AG04450 (cell line): ENCODE measurements around the gene ITGB7. TPM values are rescaled to one million over a fixed set of nuclear protein-coding genes. Genes with fewer than 3 reads are reported as not detected.
"Not testable (repeated sequence)": the region's sequence is repeated elsewhere in the genome, so short reads cannot be mapped to it uniquely, and the experiment has no call there.

Experiments
- CTCF ChIA-PET: fragments of 300-600, 350-600 bp; formaldehyde crosslinking; extraction: SDS; loops from one replicate; lab custom pipeline; 2022; ENCODE audit warnings: antibody characterized with exemption, inconsistent platforms; lab: Charles Lee
- POLR2A ChIA-PET: fragments of 350-600 bp; formaldehyde crosslinking; extraction: SDS; loops from one replicate; lab custom pipeline; 2021; ENCODE audit warnings: antibody characterized with exemption, inconsistent platforms; lab: Yijun Ruan, JAX
- DNase-seq: peaks from one replicate; pipeline ENCODE4 v3.0.0-alpha.2; 2011; ENCODE audit warnings: low read depth, low spot score
- H3K27ac ChIP-seq: one replicate; pipeline ENCODE4 v1.5.1; 2012; ENCODE audit warnings: low read depth, low read length, control low read depth
- H3K27me3 ChIP-seq: one replicate; pipeline ENCODE4 v1.6.0; 2012; ENCODE audit warnings: low read length; ENCODE audit not compliant: control insufficient read depth, insufficient read depth
- H3K4me3 ChIP-seq: 2 replicates; pipeline ENCODE4 v1.5.1; 2011; ENCODE audit warnings: mild to moderate bottlenecking, low read depth, low read length, control low read depth
- H3K9me3 ChIP-seq: 2 replicates; pipeline ENCODE4 v1.5.1; 2012; ENCODE audit warnings: low read length; ENCODE audit not compliant: control insufficient read depth, insufficient read depth
- polyA plus RNA-seq: library from polyadenylated mRNA; depleted of rRNA; stranded (reverse); fragments of >200 nt; gene quantifications from 2 replicates; pipeline ENCODE4 v1.2.3, GENCODE V29; 2011
- TF ChIP-seq, protein P1 (sequence below): IDR thresholded peaks from 2 replicates; pipeline ENCODE4 v1.5.1; 2011; ENCODE audit warnings: low read depth, low read length, control low read depth, inconsistent platforms

ITGB7 gene
- polyA plus RNA-seq, 1 experiment = 0.15 TPM

DNA sequence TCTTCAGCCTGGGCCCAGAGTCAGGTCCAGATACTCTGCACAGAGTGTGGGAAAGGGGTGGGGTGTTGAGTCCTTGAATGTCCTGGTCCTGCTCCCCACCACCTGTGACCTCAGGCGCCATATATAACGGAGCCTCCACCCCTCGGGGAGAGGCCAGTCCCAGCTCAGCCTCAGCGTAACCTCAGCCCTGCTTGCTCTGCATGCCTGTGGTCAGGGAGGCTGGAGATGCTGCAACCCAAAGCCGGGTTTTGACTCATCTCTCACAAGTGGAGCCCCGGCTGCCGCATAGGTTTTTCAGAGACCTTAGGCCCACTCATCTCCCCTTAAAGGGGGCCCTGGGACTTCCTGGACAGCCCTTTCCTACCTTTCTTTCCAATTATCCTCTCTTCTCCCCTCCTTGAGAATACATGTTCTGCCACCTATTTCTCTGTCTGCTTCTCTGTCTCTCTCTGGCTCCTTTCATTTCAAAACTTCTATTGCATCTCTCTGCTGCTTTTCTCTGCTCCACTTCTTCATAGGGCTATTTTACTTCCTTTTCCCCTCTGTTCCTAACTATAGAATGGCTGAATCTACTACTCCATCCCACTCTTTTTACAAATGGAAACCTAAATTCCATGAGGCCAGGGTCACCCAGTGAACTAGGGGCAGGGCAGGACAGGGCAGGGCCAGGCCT lies 1.2 kb downstream of the ITGB7 start:
- Histone ChIP-seq H3K4me3 (no peak overlapping the region), H3K27ac (peak overlapping the region; percentile 81), H3K27me3 (no peaks in the 10 kb centered on the region), H3K9me3 (no peaks in the 10 kb centered on the region)
- peak; percentile 61 for DNase-seq
- TF ChIP-seq, protein P1, sequence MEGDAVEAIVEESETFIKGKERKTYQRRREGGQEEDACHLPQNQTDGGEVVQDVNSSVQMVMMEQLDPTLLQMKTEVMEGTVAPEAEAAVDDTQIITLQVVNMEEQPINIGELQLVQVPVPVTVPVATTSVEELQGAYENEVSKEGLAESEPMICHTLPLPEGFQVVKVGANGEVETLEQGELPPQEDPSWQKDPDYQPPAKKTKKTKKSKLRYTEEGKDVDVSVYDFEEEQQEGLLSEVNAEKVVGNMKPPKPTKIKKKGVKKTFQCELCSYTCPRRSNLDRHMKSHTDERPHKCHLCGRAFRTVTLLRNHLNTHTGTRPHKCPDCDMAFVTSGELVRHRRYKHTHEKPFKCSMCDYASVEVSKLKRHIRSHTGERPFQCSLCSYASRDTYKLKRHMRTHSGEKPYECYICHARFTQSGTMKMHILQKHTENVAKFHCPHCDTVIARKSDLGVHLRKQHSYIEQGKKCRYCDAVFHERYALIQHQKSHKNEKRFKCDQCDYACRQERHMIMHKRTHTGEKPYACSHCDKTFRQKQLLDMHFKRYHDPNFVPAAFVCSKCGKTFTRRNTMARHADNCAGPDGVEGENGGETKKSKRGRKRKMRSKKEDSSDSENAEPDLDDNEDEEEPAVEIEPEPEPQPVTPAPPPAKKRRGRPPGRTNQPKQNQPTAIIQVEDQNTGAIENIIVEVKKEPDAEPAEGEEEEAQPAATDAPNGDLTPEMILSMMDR = no peak
- POLR2A ChIA-PET = interaction anchor here (0.6 kb wide), 1 partner anchor 140 kb away, joined by 3 read pairs; no protein-coding TSS in a partner anchor
- CTCF ChIA-PET = interaction anchor here (1.9 kb wide), 1 partner anchor 115 kb away, joined by 5 read pairs; the partner anchor contains the start of gene AAAS

DNA sequence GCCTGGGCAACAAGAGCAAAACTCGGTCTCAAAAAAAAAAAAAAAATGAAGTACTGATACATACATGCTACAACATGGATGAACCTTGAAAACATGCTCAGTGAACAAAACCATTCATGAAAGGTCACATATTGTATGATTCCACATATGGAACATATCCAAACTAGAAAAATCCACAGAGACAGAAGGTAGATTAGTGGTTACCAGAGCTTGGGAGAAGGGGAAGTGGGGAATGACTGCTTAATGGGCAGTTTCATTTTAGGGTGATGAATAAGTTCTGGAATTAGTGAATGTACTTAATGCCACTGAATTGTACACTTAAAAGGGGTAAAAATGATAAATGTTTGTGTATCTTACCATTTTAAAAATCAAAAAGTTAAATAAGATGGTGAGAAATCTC lies 2.7 kb downstream of the ITGB7 start:
- DNase-seq = no peak
- Histone ChIP-seq H3K27ac (no peak overlapping the region), H3K4me3 (no peak overlapping the region), H3K9me3 (no peaks in the 10 kb centered on the region), H3K27me3 (no peaks in the 10 kb centered on the region)
- TF ChIP-seq, protein P1 = no peak
- ChIA-PET POLR2A (no interaction called here), CTCF (interaction anchor here (0.6 to 1.2 kb wide), 3 partner anchors 9 to 93 kb away, joined by 3 to 6 read pairs (median 5); no protein-coding TSS in a partner anchor)

DNA sequence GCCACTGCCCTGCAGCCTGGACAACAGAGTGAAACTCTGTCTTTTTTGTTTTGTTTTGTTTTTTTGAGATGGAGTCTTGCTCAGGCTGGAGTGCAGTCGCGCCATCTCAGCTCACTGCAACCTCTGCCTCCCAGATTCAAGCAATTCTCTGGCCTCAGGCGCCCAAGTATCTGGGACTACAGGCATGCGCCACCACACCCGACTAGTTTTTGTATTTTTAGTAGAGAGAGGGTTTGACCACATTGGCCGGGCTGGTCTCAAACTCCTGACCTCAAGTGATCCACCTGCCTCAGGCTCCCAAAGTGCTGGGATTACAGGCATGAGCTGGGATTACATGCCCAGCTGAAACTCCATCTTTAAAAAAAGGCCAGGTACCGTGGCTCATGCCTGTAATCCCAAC lies 4.7 kb downstream of the ITGB7 start:
- CTCF ChIA-PET = interaction anchor here (0.9 to 2.7 kb wide), 6 partner anchors 10 to 136 kb away, joined by 3 to 8 read pairs (median 4); no protein-coding TSS in a partner anchor
- POLR2A ChIA-PET, DNase-seq, H3K4me3 ChIP-seq, H3K27ac ChIP-seq, H3K27me3 ChIP-seq, H3K9me3 ChIP-seq: not testable (repeated sequence)

DNA sequence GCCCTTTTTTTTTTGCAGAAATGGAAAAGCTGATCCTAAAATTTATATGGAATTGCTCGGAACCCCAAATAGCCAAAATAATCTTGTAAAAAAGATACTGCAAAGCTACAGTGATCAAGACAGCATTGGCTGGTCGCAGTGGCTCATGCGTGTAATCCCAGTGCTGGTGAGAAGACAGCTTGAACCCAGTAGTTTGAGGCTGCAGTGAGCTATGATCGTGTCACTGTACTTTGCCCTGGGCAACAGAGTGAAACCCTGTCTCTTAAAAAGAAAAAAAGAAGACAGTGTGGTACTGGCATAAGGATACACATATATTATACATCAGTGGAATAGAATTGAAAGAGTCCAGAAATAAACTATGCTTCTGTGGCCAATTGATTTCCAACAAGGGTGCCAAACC lies 5.4 kb downstream of the ITGB7 start:
- H3K27me3 ChIP-seq = no peaks in the 10 kb centered on the region
- POLR2A ChIA-PET = no interaction called here
- no peak overlapping the region for H3K27ac ChIP-seq
- no peak for DNase-seq
- TF ChIP-seq, protein P1 = no peak
- CTCF ChIA-PET = interaction anchor here (0.9 to 2.7 kb wide), 6 partner anchors 10 to 136 kb away, joined by 3 to 8 read pairs (median 4); no protein-coding TSS in a partner anchor
- no peaks in the 10 kb centered on the region; the same call in 1 of the 2 replicates for H3K9me3 ChIP-seq
- H3K4me3 ChIP-seq = no peak overlapping the region

DNA sequence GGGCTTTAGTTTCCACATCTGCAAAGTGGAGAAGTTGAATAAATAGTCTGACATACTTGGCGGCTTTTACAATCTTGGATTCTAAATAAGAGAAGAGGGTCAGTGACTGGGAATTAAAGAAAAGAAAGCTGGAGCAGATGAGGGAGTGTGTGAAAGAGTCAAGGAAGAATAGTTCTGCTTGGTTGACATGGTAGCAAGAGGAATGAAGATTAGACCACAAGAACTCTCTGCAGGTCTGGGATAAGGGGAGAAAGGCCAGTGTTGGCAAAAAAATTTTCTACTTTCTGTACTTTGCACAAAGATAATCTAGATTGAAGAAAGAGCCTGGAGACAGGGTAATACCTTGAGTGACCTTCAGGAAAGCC lies 5.9 kb downstream of the ITGB7 start:
- no peak for DNase-seq
- Histone ChIP-seq H3K27me3 (no peaks in the 10 kb centered on the region), H3K4me3 (no peak overlapping the region), H3K27ac (peak overlapping the region; percentile 65), H3K9me3 (no peaks in the 10 kb centered on the region; the same call in 1 of the 2 replicates)
- CTCF ChIA-PET = interaction anchor here (0.9 to 2.7 kb wide), 5 partner anchors 11 to 135 kb away, joined by 3 to 8 read pairs (median 4); no protein-coding TSS in a partner anchor
- TF ChIP-seq, protein P1 = no peak
- POLR2A ChIA-PET = no interaction called here
